Measurements from ENCODE around the gene FADS6. TPM values are rescaled to one million over a fixed set of nuclear protein-coding genes. Genes with fewer than 3 reads are reported as not detected.
A peak's percentile ranks its signal among the peaks of the same experiment; 100 is the strongest.
"Not testable (repeated sequence)": the region's sequence is repeated elsewhere in the genome, so short reads cannot be mapped to it uniquely, and the experiment has no call there.

FADS6 gene
- total and polyA plus RNA-seq, 12 donors = 0.92 to 15.3 (median 6.0) TPM

GRCh38 chr17:74917430-74917829 lies 24.0 kb upstream of the FADS6 start:
- TF ChIP-seq CTCF (IDR thresholded peaks at IDR 0.05) (no peak), POLR2A (IDR thresholded peaks at IDR 0.05) (no peak)
- DNase-seq = peak in 1 of 7 donors; percentile 30
- H3K9me3 ChIP-seq (replicated peaks in 1 of 3) = no peaks in the 10 kb centered on the region
- no peaks in the 10 kb centered on the region for H3K36me3 ChIP-seq (replicated peaks in 1 of 2)
- WGBS, 4 donors = 63 to 79% (median 73%) methylated on average over 6 to 10 of the region's 10 CpGs
- H3K27ac ChIP-seq = no peak overlapping the region
- no peaks in the 10 kb centered on the region for H3K27me3 ChIP-seq
- no peak overlapping the region for H3K4me3 ChIP-seq
- H3K4me1 ChIP-seq (replicated peaks in 1 of 2) = no peaks in the 10 kb centered on the region
- intact Hi-C loops (cut with DNase I) = no loop called here

GRCh38 chr17:74916851-74917199 lies 23.4 kb upstream of the FADS6 start:
- no peaks in the 10 kb centered on the region for H3K4me1 ChIP-seq (replicated peaks in 1 of 2)
- no peak overlapping the region for H3K4me3 ChIP-seq
- 90 to 94% (median 91%) methylated on average over 9 to 11 of the region's 11 CpGs for WGBS, 4 donors
- no peaks in the 10 kb centered on the region for H3K27me3 ChIP-seq
- intact Hi-C loops (cut with DNase I) = no loop called here
- DNase-seq = no peak
- TF ChIP-seq CTCF (IDR thresholded peaks at IDR 0.05) (no peak), POLR2A (IDR thresholded peaks at IDR 0.05) (no peak)
- no peaks in the 10 kb centered on the region for H3K36me3 ChIP-seq (replicated peaks in 1 of 2)
- no peak overlapping the region for H3K27ac ChIP-seq
- no peaks in the 10 kb centered on the region for H3K9me3 ChIP-seq (replicated peaks in 1 of 3)

- Histone ChIP-seq H3K9me3 (replicated peaks in 1 of 3) (no peaks in the 10 kb centered on the region), H3K27me3 (no peaks in the 10 kb centered on the region), H3K4me1 (replicated peaks in 1 of 2) (no peaks in the 10 kb centered on the region), H3K36me3 (replicated peaks in 1 of 2) (no peaks in the 10 kb centered on the region), H3K4me3 (no peak overlapping the region), H3K27ac (no peak overlapping the region)
- 85 to 92% (median 89%) methylated on average over 11 to 13 of the region's 13 CpGs for WGBS, 4 donors
- DNase-seq = no peak
- TF ChIP-seq POLR2A (IDR thresholded peaks at IDR 0.05) = no peak
- intact Hi-C loops (cut with DNase I) = no loop called here
Observed at GRCh38 chr17:74916136-74916850, 22.9 kb upstream of the FADS6 start.

GRCh38 chr17:74911423-74911822 lies 18.0 kb upstream of the FADS6 start:
- H3K27ac ChIP-seq; H3K4me3 ChIP-seq; H3K9me3 ChIP-seq (replicated peaks in 1 of 3); H3K4me1 ChIP-seq (replicated peaks in 1 of 2); DNase-seq; H3K36me3 ChIP-seq (replicated peaks in 1 of 2); H3K27me3 ChIP-seq; intact Hi-C loops (cut with DNase I): not testable (repeated sequence)
- 59 to 84% (median 65%) methylated on average over 5 to 8 of the region's 8 CpGs for WGBS, 4 donors

- intact Hi-C loops (cut with DNase I); H3K27ac ChIP-seq; H3K27me3 ChIP-seq; H3K36me3 ChIP-seq (replicated peaks in 1 of 2); DNase-seq; H3K4me3 ChIP-seq; H3K4me1 ChIP-seq (replicated peaks in 1 of 2); H3K9me3 ChIP-seq (replicated peaks in 1 of 3): not testable (repeated sequence)
- WGBS, 4 donors = 64 to 74% (median 71%) methylated on average over 2 to 4 of the region's 4 CpGs
Observed at GRCh38 chr17:74909097-74909496, 15.7 kb upstream of the FADS6 start.

- no peak overlapping the region for H3K27ac ChIP-seq
- H3K4me1 ChIP-seq (replicated peaks in 1 of 2) = no peaks in the 10 kb centered on the region
- no peaks in the 10 kb centered on the region for H3K9me3 ChIP-seq (replicated peaks in 1 of 3)
- TF ChIP-seq POLR2A (IDR thresholded peaks at IDR 0.05) = no peak
- no peak for TF ChIP-seq CTCF (IDR thresholded peaks at IDR 0.05)
- intact Hi-C loops (cut with DNase I) = no loop called here
- no peaks in the 10 kb centered on the region for H3K36me3 ChIP-seq (replicated peaks in 1 of 2)
- no peak for DNase-seq
- WGBS, 4 donors = 93 to 99% (median 95%) methylated on average over 22 to 34 of the region's 34 CpGs
- H3K27me3 ChIP-seq = no peaks in the 10 kb centered on the region
- H3K4me3 ChIP-seq = no peak overlapping the region
Observed at GRCh38 chr17:74907012-74907411, 13.6 kb upstream of the FADS6 start.

- DNase-seq; H3K36me3 ChIP-seq (replicated peaks in 1 of 2); H3K27me3 ChIP-seq; H3K4me3 ChIP-seq; H3K27ac ChIP-seq; intact Hi-C loops (cut with DNase I); H3K4me1 ChIP-seq (replicated peaks in 1 of 2); H3K9me3 ChIP-seq (replicated peaks in 1 of 3): not testable (repeated sequence)
- WGBS, 4 donors = 56 to 75% (median 69%) methylated on average over 6 of the region's 6 CpGs
Observed at GRCh38 chr17:74906214-74906793, 12.9 kb upstream of the FADS6 start.
